H9 (cell line): ENCODE results near the gene AREG. TPM values are rescaled to one million over a fixed set of nuclear protein-coding genes. Genes with fewer than 3 reads are reported as not detected.

Experiments
- DNase-seq: peaks from one replicate; pipeline ENCODE4 v3.0.0-alpha.2; 2017
- H2AFZ ChIP-seq: one replicate; pipeline ENCODE4 v1.6.1; 2013; ENCODE audit warnings: mild to moderate bottlenecking, low read length, control low read depth, moderate library complexity
- H2AK5ac ChIP-seq: 2 replicates; pipeline ENCODE4 v1.6.1; 2013; ENCODE audit warnings: low read length, control low read depth, mixed read lengths; ENCODE audit not compliant: insufficient read length
- H2BK120ac ChIP-seq: one replicate; pipeline ENCODE4 v1.6.1; 2013; ENCODE audit warnings: low read depth, mild to moderate bottlenecking, low read length, control low read depth, inconsistent platforms; ENCODE audit not compliant: poor library complexity, severe bottlenecking
- H2BK12ac ChIP-seq: 2 replicates; pipeline ENCODE4 v1.6.1; 2013; ENCODE audit warnings: low read length, control low read depth, mixed read lengths, low read depth; ENCODE audit not compliant: insufficient read length
- H2BK15ac ChIP-seq: 2 replicates; pipeline ENCODE4 v1.6.1; 2013; ENCODE audit warnings: low read depth, low read length, control low read depth
- H2BK20ac ChIP-seq: one replicate; pipeline ENCODE4 v1.6.1; 2013; ENCODE audit warnings: low read depth, mild to moderate bottlenecking, low read length, control low read depth, inconsistent platforms; ENCODE audit not compliant: poor library complexity, severe bottlenecking
- H2BK5ac ChIP-seq: 2 replicates; pipeline ENCODE4 v1.6.1; 2013; ENCODE audit warnings: low read length, control low read depth, mixed read lengths; ENCODE audit not compliant: insufficient read length
- H3K14ac ChIP-seq: 2 replicates; pipeline ENCODE4 v1.6.1; 2013; ENCODE audit warnings: low read length, control low read depth; ENCODE audit not compliant: insufficient read depth
- H3K18ac ChIP-seq: 2 replicates; pipeline ENCODE4 v1.6.1; 2013; ENCODE audit warnings: low read depth, mild to moderate bottlenecking, mixed read lengths, low read length, control low read depth; ENCODE audit not compliant: insufficient read length
- H3K23ac ChIP-seq: 2 replicates; pipeline ENCODE4 v1.6.1; 2013; ENCODE audit warnings: low read length, control low read depth, mixed read lengths, low read depth; ENCODE audit not compliant: insufficient read length
- H3K23me2 ChIP-seq: 2 replicates; pipeline ENCODE4 v1.6.1; 2013; ENCODE audit warnings: low read depth, mild to moderate bottlenecking, mixed read lengths, low read length, control low read depth; ENCODE audit not compliant: insufficient read length, poor library complexity, severe bottlenecking
- H3K27ac ChIP-seq: 2 replicates; pipeline ENCODE4 v1.5.1; 2013; ENCODE audit warnings: low read length, control low read depth, mixed read lengths, low read depth; ENCODE audit not compliant: insufficient read length
- H3K27me3 ChIP-seq: 2 replicates; pipeline ENCODE4 v1.6.1; 2013; ENCODE audit warnings: low read length, control low read depth, inconsistent platforms; ENCODE audit not compliant: insufficient read depth
- H3K4ac ChIP-seq: 2 replicates; pipeline ENCODE4 v1.6.1; 2013; ENCODE audit warnings: low read depth, mild to moderate bottlenecking, control low read depth, inconsistent platforms, low read length, moderate library complexity
- H3K4me1 ChIP-seq: 2 replicates; pipeline ENCODE4 v1.6.1; 2013; ENCODE audit warnings: low read length, control low read depth, inconsistent platforms; ENCODE audit not compliant: insufficient read depth
- H3K4me2 ChIP-seq: 2 replicates; pipeline ENCODE4 v1.6.1; 2013; ENCODE audit warnings: low read length, control low read depth, mixed read lengths; ENCODE audit not compliant: insufficient read length, insufficient read depth
- H3K56ac ChIP-seq: 2 replicates; pipeline ENCODE4 v1.6.1; 2013; ENCODE audit warnings: low read depth, mild to moderate bottlenecking, mixed read lengths, low read length, control low read depth; ENCODE audit not compliant: insufficient read length
- H3K79me1 ChIP-seq: 2 replicates; pipeline ENCODE4 v1.6.1; 2013; ENCODE audit warnings: low read depth, mild to moderate bottlenecking, moderate library complexity, low read length, control low read depth, inconsistent platforms; ENCODE audit not compliant: insufficient read depth, poor library complexity, severe bottlenecking
- H3K79me2 ChIP-seq: 2 replicates; pipeline ENCODE4 v1.6.1; 2013; ENCODE audit warnings: low read length, control low read depth, inconsistent platforms; ENCODE audit not compliant: insufficient read depth
- H3K9ac ChIP-seq: 2 replicates; pipeline ENCODE4 v1.6.1; 2013; ENCODE audit warnings: low read length, control low read depth, mixed read lengths; ENCODE audit not compliant: insufficient read length; ENCODE audit errors: extremely low read depth
- H3K9me3 ChIP-seq: one replicate; pipeline ENCODE4 v1.6.1; 2013; ENCODE audit warnings: low read depth, low read length, inconsistent platforms; ENCODE audit not compliant: control insufficient read depth
- H3T11ph ChIP-seq: one replicate; pipeline ENCODE4 v1.6.1; 2013; ENCODE audit warnings: mild to moderate bottlenecking, low read length, control low read depth, inconsistent platforms
- H4K20me1 ChIP-seq: one replicate; pipeline ENCODE4 v1.6.1; 2013; ENCODE audit not compliant: control insufficient read depth, insufficient read length, insufficient read depth
- H4K5ac ChIP-seq: 2 replicates; pipeline ENCODE4 v1.6.1; 2013; ENCODE audit warnings: low read depth, mild to moderate bottlenecking, mixed read lengths, low read length, control low read depth; ENCODE audit not compliant: insufficient read length
- H4K8ac ChIP-seq: replicated peaks from 2 replicates; pipeline ENCODE4 v1.6.1; 2013; ENCODE audit warnings: low read length, control low read depth, mixed read lengths, low read depth; ENCODE audit not compliant: insufficient read length
- H4K91ac ChIP-seq: 2 replicates; pipeline ENCODE4 v1.6.1; 2013; ENCODE audit warnings: low read depth, mild to moderate bottlenecking, moderate library complexity, mixed read lengths, low read length, control low read depth; ENCODE audit not compliant: insufficient read length
- H3K27ac Mint-ChIP-seq, 3 experiments: 2 replicates in 2 of 3; 3 replicates in 1 of 3; pipeline ENCODE4 v1.8.0; 2020 to 2021; ENCODE audit warnings: mixed read lengths in 3 of 3, mild to moderate bottlenecking in 1 of 3, moderate library complexity in 1 of 3
- H3K27me3 Mint-ChIP-seq: 2 replicates; pipeline ENCODE4 v1.8.0; 2021; ENCODE audit warnings: low read depth, mild to moderate bottlenecking, moderate library complexity, mixed read lengths
- H3K36me3 Mint-ChIP-seq, 3 experiments: 2 replicates in 2 of 3; 3 replicates in 1 of 3; pipeline ENCODE4 v1.8.0; 2020 to 2021; ENCODE audit warnings: low read depth in 3 of 3, mixed read lengths in 3 of 3; ENCODE audit not compliant: insufficient read depth in 1 of 3
- H3K4me1 Mint-ChIP-seq, 2 experiments: 2 replicates each; pipeline ENCODE4 v1.8.0; 2020; ENCODE audit warnings: mixed read lengths in 2 of 2
- H3K4me3 Mint-ChIP-seq, 2 experiments: 2 replicates in 1 of 2; 3 replicates in 1 of 2; pipeline ENCODE4 v1.8.0; 2020 to 2021; ENCODE audit warnings: mild to moderate bottlenecking in 2 of 2, mixed read lengths in 2 of 2, moderate library complexity in 1 of 2
- H3K9me3 Mint-ChIP-seq, 2 experiments: 2 replicates in 1 of 2; 3 replicates in 1 of 2; pipeline ENCODE4 v1.8.0; 2020; ENCODE audit warnings: mild to moderate bottlenecking in 2 of 2, mixed read lengths in 2 of 2, moderate library complexity in 1 of 2
- CTCF ChIP-seq: fragments of 200-600 bp; sonication (generic); conservative IDR thresholded peaks from 3 replicates; pipeline ENCODE4 v1.8.0; 2021; ENCODE audit warnings: antibody characterized with exemption, mild to moderate bottlenecking
- WGBS: extraction: QIAGEN DNeasy Blood & Tissue Kit; methylation state at CpG from one replicate; pipeline ENCODE4 v1.1.7; 2013; ENCODE audit warnings: missing lambda C conversion rate, low lambda C conversion rate, mixed read lengths; ENCODE audit not compliant: insufficient read length; ENCODE audit errors: extremely low coverage; 5-methylcytosine and 5-hydroxymethylcytosine counted together
- total RNA-seq: library from RNA; stranded (reverse); gene quantifications from 2 replicates; pipeline ENCODE4 v1.2.1, GENCODE V29; 2021

The AREG gene
- total RNA-seq, 1 experiment from 2014 or later: 0.28 TPM

GRCh38 chr4:74455361-74456055, 10.6 kb downstream of the AREG start:
- H3K4me1 Mint-ChIP-seq: peaks cover 5 to 6% of the 10 kb centered on the region in 2 experiments; a peak in 3 of 4 replicates
- H3K79me2 ChIP-seq: no peaks in the 10 kb centered on the region
- TF ChIP-seq CTCF: no peak
- no peaks in the 10 kb centered on the region for H4K20me1 ChIP-seq
- no peaks in the 10 kb centered on the region for H3K36me3 Mint-ChIP-seq
- H3K4me3 Mint-ChIP-seq: no peak overlapping the region
- H4K8ac ChIP-seq: no peak overlapping the region
- no peak overlapping the region for H3T11ph ChIP-seq
- no peaks in the 10 kb centered on the region for H3K23me2 ChIP-seq
- H3K4me1 ChIP-seq: peaks cover 2% of the 10 kb centered on the region; the same call in 1 of the 2 replicates
- no peak overlapping the region for H3K4me2 ChIP-seq
- no peak overlapping the region for H3K4ac ChIP-seq
- no CpG with 5 or more reads among the region's 4 CpGs for WGBS
- no peak overlapping the region for H2BK5ac ChIP-seq
- no peak overlapping the region for H3K9ac ChIP-seq
- no peak overlapping the region for H4K5ac ChIP-seq
- DNase-seq: no peak
- no peak overlapping the region for H3K18ac ChIP-seq
- H3K9me3 Mint-ChIP-seq: peaks cover 0 to 3% of the 10 kb centered on the region in 2 experiments; a peak in 2 of 5 replicates
- no peaks in the 10 kb centered on the region for H3K27me3 Mint-ChIP-seq
- no peak overlapping the region for H3K14ac ChIP-seq
- H3K27ac ChIP-seq: no peak overlapping the region
- H4K91ac ChIP-seq: no peak overlapping the region
- no peak overlapping the region for H3K56ac ChIP-seq
- H2BK20ac ChIP-seq: no peak overlapping the region
- no peak overlapping the region for H2AK5ac ChIP-seq
- H2AFZ ChIP-seq: no peak overlapping the region
- no peak overlapping the region for H2BK12ac ChIP-seq
- H3K23ac ChIP-seq: no peak overlapping the region
- no peaks in the 10 kb centered on the region for H3K27me3 ChIP-seq
- H3K27ac Mint-ChIP-seq: no peak overlapping the region
- H3K79me1 ChIP-seq: no peaks in the 10 kb centered on the region
- H2BK15ac ChIP-seq: no peak overlapping the region
- H3K9me3 ChIP-seq: no peaks in the 10 kb centered on the region
- H2BK120ac ChIP-seq: no peak overlapping the region
